ENCODE measurements around the gene VSIG8.
A peak's percentile ranks its signal among the peaks of the same experiment; 100 is the strongest.

Gene VSIG8

GRCh38 chr1:159882527-159882862, 20.0 kb upstream of the VSIG8 start:
- no peak for DNase-seq

GRCh38 chr1:159881622-159882526, 19.4 kb upstream of the VSIG8 start:
- DNase-seq: peak; percentile 42 to 43

GRCh38 chr1:159880430-159880829, 18.0 kb upstream of the VSIG8 start:
- DNase-seq: no peak

- DNase-seq: no peak
Observed at GRCh38 chr1:159879977-159880376, 17.5 kb upstream of the VSIG8 start.

- no peak for DNase-seq
Observed at GRCh38 chr1:159879136-159879535, 16.7 kb upstream of the VSIG8 start.

GRCh38 chr1:159877695-159878444, 15.4 kb upstream of the VSIG8 start:
- DNase-seq: no peak

GRCh38 chr1:159873530-159874143, 11.2 kb upstream of the VSIG8 start:
- DNase-seq: no peak

GRCh38 chr1:159872891-159873290, 10.4 kb upstream of the VSIG8 start:
- DNase-seq: no peak

- DNase-seq: no peak
Observed at GRCh38 chr1:159870704-159871103, 8.2 kb upstream of the VSIG8 start.

GRCh38 chr1:159869607-159870006, 7.2 kb upstream of the VSIG8 start:
- no peak for DNase-seq

GRCh38 chr1:159869173-159869572, 6.7 kb upstream of the VSIG8 start:
- no peak for DNase-seq

- DNase-seq: no peak
Observed at GRCh38 chr1:159868766-159869165, 6.3 kb upstream of the VSIG8 start.

- no peak for DNase-seq
Observed at GRCh38 chr1:159867664-159868026, 5.2 kb upstream of the VSIG8 start.

- no peak for DNase-seq
Observed at GRCh38 chr1:159866905-159867663, 4.6 kb upstream of the VSIG8 start.

GRCh38 chr1:159866066-159866465, 3.6 kb upstream of the VSIG8 start:
- no peak for DNase-seq

GRCh38 chr1:159864262-159864661, 1.8 kb upstream of the VSIG8 start:
- DNase-seq: no peak

- no peak for DNase-seq
Observed at GRCh38 chr1:159862031-159862430, 426 bp downstream of the VSIG8 start.

- DNase-seq: no peak
Observed at GRCh38 chr1:159861218-159861617, 1.2 kb downstream of the VSIG8 start.

- DNase-seq: no peak
Observed at GRCh38 chr1:159860456-159860855, 2.0 kb downstream of the VSIG8 start.

GRCh38 chr1:159859767-159860322, 2.6 kb downstream of the VSIG8 start:
- no peak for DNase-seq

- no peak for DNase-seq
Observed at GRCh38 chr1:159857889-159858288, 4.6 kb downstream of the VSIG8 start.

- no peak for DNase-seq
Observed at GRCh38 chr1:159856576-159856975, 5.9 kb downstream of the VSIG8 start.

GRCh38 chr1:159855709-159856108, 6.7 kb downstream of the VSIG8 start:
- no peak for DNase-seq
